SU-DHL-6 (cell line): Measurements from ENCODE around the gene MAP3K19.

Experiments
- H2AFZ ChIP-seq: fragments of 200-600 bp; sonication (generic); 2 replicates; pipeline ENCODE4 v1.6.1; 2014; ENCODE audit warnings: low read depth, mild to moderate bottlenecking, moderate library complexity, mixed read lengths, antibody characterized with exemption, low read length; ENCODE audit not compliant: severe bottlenecking
- H3F3A ChIP-seq: fragments of 200-600 bp; shearing (Covaris generic); 2 replicates; pipeline ENCODE4 v1.6.0; 2016; ENCODE audit warnings: antibody characterized with exemption, mild to moderate bottlenecking; ENCODE audit not compliant: insufficient read depth
- H3K27ac ChIP-seq: fragments of 200-600 bp; sonication (generic); 2 replicates; pipeline ENCODE4 v1.5.1; 2016; ENCODE audit warnings: low read depth, mild to moderate bottlenecking, low read length, moderate library complexity, mixed read lengths
- H3K27me3 ChIP-seq: fragments of 200-600 bp; sonication (generic), shearing (Covaris generic); 2 replicates; pipeline ENCODE4 v1.6.0; 2014; ENCODE audit warnings: mild to moderate bottlenecking, low read length
- H3K36me3 ChIP-seq: fragments of 200-600 bp; sonication (generic); 2 replicates; pipeline ENCODE4 v1.6.1; 2014; ENCODE audit warnings: mild to moderate bottlenecking, low read length, mixed read lengths
- H3K4me2 ChIP-seq: fragments of 300-600, 200-600 bp; shearing (Covaris generic), sonication (generic); 2 replicates; pipeline ENCODE4 v1.6.0; 2014; ENCODE audit warnings: low read length, low read depth, mild to moderate bottlenecking; ENCODE audit not compliant: poor library complexity, severe bottlenecking
- H3K4me3 ChIP-seq: fragments of 200-600 bp; sonication (generic); 2 replicates; pipeline ENCODE4 v1.5.1; 2014; ENCODE audit warnings: antibody characterized with exemption, low read length, mild to moderate bottlenecking, mixed read lengths; ENCODE audit not compliant: insufficient read depth, poor library complexity, severe bottlenecking
- H3K79me2 ChIP-seq: fragments of 200-600 bp; sonication (generic); 2 replicates; pipeline ENCODE4 v1.6.1; 2014; ENCODE audit warnings: mild to moderate bottlenecking, low read length, moderate library complexity; ENCODE audit not compliant: insufficient read depth
- H3K9ac ChIP-seq: fragments of 200-600 bp; sonication (generic); 2 replicates; pipeline ENCODE4 v1.7.0; 2014; ENCODE audit warnings: mild to moderate bottlenecking, low read length
- H3K9me2 ChIP-seq: fragments of 200-600 bp; sonication (generic); replicated peaks from 2 replicates; pipeline ENCODE4 v1.6.1; 2014; ENCODE audit warnings: low read length; ENCODE audit not compliant: insufficient read depth
- H3K9me3 ChIP-seq: fragments of 200-600 bp; sonication (generic); 2 replicates; pipeline ENCODE4 v1.6.1; 2014; ENCODE audit warnings: low read length, mixed read lengths; ENCODE audit not compliant: insufficient read depth
- H4K20me1 ChIP-seq: fragments of 200-600 bp; sonication (generic); 2 replicates; pipeline ENCODE4 v1.6.1; 2014; ENCODE audit warnings: low read depth, mild to moderate bottlenecking, antibody characterized with exemption, low read length, moderate library complexity, mixed read lengths
- EZH2phosphoT487 ChIP-seq: fragments of 200-600 bp; sonication (generic), shearing (Covaris generic); conservative IDR thresholded peaks from 2 replicates; pipeline ENCODE4 v1.6.1; 2018; ENCODE audit warnings: mild to moderate bottlenecking, antibody characterized with exemption, low read length, moderate library complexity, mixed read lengths
- TF ChIP-seq, protein P1 (sequence below): fragments of 200-600 bp; sonication (generic); IDR thresholded peaks from one replicate; pipeline ENCODE4 v1.5.1; 2017; ENCODE audit warnings: antibody characterized with exemption, mild to moderate bottlenecking, low read length, moderate library complexity; ENCODE audit not compliant: insufficient read depth, poor library complexity, severe bottlenecking

Gene MAP3K19

DNA sequence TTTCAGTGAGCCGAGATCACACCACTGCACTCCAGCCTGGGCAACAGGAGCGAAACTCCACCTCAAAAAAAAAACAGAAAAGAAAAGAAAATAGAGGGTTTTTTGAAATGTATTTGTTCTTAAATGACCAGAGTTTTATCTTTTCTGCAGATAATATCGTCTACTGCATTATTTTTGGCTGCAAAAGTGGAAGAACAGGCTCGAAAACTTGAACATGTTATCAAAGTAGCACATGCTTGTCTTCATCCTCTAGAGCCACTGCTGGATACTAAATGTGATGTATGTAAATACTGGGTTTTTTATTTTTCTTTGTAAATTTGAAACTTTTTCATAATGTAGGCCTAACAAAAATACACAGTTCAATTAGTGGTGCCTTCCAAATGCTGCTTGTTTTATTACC lies 110.6 kb downstream of the MAP3K19 start:
- Histone ChIP-seq H3K4me3 (no peak overlapping the region), H4K20me1 (peaks cover 47% of the 10 kb centered on the region), H3K27ac (no peak overlapping the region), H3K79me2 (peaks cover 81% of the 10 kb centered on the region), H2AFZ (no peak overlapping the region), H3F3A (peaks cover 20% of the 10 kb centered on the region), H3K9me3 (no peaks in the 10 kb centered on the region), H3K9ac (no peak overlapping the region), H3K9me2 (no peaks in the 10 kb centered on the region), H3K36me3 (peaks cover 58% of the 10 kb centered on the region), H3K27me3 (no peaks in the 10 kb centered on the region), H3K4me2 (no peak overlapping the region)
- TF ChIP-seq, protein P1, sequence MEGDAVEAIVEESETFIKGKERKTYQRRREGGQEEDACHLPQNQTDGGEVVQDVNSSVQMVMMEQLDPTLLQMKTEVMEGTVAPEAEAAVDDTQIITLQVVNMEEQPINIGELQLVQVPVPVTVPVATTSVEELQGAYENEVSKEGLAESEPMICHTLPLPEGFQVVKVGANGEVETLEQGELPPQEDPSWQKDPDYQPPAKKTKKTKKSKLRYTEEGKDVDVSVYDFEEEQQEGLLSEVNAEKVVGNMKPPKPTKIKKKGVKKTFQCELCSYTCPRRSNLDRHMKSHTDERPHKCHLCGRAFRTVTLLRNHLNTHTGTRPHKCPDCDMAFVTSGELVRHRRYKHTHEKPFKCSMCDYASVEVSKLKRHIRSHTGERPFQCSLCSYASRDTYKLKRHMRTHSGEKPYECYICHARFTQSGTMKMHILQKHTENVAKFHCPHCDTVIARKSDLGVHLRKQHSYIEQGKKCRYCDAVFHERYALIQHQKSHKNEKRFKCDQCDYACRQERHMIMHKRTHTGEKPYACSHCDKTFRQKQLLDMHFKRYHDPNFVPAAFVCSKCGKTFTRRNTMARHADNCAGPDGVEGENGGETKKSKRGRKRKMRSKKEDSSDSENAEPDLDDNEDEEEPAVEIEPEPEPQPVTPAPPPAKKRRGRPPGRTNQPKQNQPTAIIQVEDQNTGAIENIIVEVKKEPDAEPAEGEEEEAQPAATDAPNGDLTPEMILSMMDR: no peak
- no peak for TF ChIP-seq EZH2phosphoT487

DNA sequence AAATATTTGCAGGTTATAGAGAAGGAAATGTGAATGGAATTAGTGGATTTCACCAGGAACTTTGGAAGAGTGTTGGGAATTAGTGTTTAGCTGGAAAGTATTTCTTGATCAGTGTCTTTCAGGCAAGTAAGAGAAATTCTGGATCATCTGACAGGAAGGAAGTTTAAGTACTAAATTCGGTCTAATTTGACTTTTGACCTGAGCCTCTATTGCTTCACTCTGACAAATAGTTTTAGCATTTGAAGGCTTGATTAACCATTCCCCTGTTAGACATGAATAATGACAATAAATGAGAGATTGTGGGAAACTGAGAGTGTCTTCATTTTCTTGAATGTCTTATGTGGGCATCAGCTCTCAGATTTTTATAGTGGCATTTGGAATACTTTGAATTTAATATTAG lies 112.6 kb downstream of the MAP3K19 start:
- H3F3A ChIP-seq: peaks cover 14% of the 10 kb centered on the region
- H3K4me3 ChIP-seq: no peak overlapping the region
- H2AFZ ChIP-seq: no peak overlapping the region
- peaks cover 61% of the 10 kb centered on the region for H4K20me1 ChIP-seq
- no peaks in the 10 kb centered on the region for H3K9me2 ChIP-seq
- H3K4me2 ChIP-seq: no peak overlapping the region
- H3K9me3 ChIP-seq: no peaks in the 10 kb centered on the region
- no peak overlapping the region for H3K27ac ChIP-seq
- TF ChIP-seq, protein P1: no peak
- no peak for TF ChIP-seq EZH2phosphoT487
- no peak overlapping the region for H3K9ac ChIP-seq
- H3K27me3 ChIP-seq: no peaks in the 10 kb centered on the region
- H3K79me2 ChIP-seq: peaks cover 93% of the 10 kb centered on the region
- peaks cover 42% of the 10 kb centered on the region for H3K36me3 ChIP-seq

DNA sequence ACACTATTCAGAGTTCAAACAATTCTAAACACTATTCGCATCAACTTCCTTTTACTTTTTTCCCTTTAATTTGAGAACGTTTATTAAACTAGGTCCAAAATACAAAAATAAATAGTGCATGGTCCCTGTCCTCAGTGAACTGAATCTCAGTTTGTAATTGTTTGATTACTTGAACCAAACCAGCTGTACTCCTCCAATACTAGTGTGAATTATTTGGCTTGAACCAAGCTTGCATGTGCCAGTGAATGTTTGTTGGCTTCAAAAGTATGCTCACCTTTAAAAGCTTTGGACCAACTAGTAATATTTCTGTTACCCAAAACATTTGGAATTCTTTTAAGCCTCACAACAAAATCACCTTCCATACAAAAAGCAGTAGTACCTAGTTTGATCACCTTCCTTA lies 113.1 kb downstream of the MAP3K19 start:
- Histone ChIP-seq H4K20me1 (peaks cover 61% of the 10 kb centered on the region), H3K4me2 (no peak overlapping the region), H3K36me3 (peaks cover 42% of the 10 kb centered on the region), H3K4me3 (no peak overlapping the region), H3F3A (peaks cover 14% of the 10 kb centered on the region), H2AFZ (no peak overlapping the region), H3K79me2 (peaks cover 98% of the 10 kb centered on the region), H3K9ac (no peak overlapping the region), H3K27me3 (no peaks in the 10 kb centered on the region), H3K27ac (no peak overlapping the region), H3K9me3 (no peaks in the 10 kb centered on the region), H3K9me2 (no peaks in the 10 kb centered on the region)
- no peak for TF ChIP-seq EZH2phosphoT487
- TF ChIP-seq, protein P1: no peak
